HG02798 (cell line): Measurements from ENCODE around the gene GPR89B.
"Not testable (repeated sequence)": the region's sequence is repeated elsewhere in the genome, so short reads cannot be mapped to it uniquely, and the experiment has no call there.

Experiments used
- ATAC-seq: cut with Tn5 transposase; IDR thresholded peaks from one replicate; pipeline ENCODE4 v1.9.1; 2021; ENCODE audit warnings: mild to moderate bottlenecking; ENCODE audit not compliant: unreplicated experiment, poor library complexity

Gene GPR89B

DNA sequence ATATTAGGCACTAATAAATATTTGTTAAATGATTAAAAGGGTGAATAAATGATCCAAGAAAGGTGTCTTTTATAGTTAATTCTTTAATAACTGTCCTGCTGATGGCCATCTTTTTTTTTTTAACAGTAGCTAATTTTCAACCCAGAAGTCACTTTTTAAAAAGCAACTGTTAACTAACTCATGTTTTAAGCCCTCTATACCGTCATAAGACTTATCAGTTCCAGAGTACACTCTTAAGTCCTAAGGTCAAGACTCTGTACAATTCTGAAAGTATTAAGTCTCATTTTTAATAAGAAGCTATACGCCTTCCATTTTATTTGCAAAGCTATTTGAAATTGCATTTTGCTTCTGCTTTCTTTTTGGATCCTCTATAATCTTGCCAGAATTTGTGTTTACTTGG, 2.9 kb downstream of the GPR89B start:
- not testable (repeated sequence) for ATAC-seq

DNA sequence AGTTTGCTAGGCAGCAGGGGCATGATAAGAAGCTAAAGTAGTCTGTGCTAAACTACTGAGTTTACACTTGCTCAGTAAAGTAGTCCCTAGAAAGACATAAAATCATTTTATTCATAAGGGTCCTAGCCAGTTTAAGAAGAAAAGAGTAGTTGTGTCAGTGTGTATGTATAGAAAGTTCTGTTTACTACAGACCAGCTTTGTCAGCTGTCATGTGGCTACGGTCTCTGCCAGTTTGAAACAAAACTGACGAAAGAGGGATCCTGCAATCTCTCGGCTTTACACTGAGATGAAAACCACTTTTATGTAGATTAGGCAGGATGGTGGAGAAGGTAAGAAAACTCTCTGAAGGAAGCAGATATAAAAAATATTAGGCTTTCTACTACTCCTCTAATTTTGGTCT, 7.1 kb downstream of the GPR89B start:
- ATAC-seq = not testable (repeated sequence)

DNA sequence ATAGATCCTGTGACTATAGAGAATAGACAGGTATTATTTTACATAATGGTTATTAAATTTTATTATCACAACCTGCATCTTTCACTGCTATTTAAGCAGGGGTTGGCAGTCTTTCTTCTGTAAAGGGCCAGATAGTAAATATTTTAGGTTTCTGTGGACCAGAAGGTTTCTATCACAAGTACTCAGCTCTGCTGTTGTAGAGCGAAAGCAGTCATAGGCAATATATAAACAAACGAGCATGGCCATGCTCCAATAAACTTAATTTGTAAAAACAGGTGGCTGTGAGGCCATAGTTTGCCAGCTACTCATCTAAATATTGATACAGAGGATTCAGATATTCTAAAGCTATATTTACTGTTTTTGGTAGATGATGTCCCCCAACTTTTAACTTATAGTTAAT, 12.2 kb downstream of the GPR89B start:
- ATAC-seq = not testable (repeated sequence)

DNA sequence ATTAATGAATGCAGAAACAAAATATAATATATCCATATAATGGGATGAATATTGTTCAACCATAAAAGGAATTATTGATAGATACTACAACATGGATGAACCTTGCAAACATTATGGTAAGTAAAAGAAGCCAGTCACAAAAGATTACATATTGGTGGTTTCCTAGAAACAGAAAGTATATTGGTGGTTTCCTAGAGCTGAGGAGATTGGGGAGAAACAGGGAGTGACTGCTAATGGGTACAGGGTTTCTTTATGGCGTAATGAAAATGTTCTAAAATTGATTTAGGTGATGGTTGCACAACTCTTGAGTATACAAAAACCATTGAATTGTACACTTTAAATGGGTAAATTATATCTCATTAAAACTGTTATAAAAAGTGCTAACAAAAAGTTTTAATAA, 14.3 kb downstream of the GPR89B start:
- not testable (repeated sequence) for ATAC-seq

DNA sequence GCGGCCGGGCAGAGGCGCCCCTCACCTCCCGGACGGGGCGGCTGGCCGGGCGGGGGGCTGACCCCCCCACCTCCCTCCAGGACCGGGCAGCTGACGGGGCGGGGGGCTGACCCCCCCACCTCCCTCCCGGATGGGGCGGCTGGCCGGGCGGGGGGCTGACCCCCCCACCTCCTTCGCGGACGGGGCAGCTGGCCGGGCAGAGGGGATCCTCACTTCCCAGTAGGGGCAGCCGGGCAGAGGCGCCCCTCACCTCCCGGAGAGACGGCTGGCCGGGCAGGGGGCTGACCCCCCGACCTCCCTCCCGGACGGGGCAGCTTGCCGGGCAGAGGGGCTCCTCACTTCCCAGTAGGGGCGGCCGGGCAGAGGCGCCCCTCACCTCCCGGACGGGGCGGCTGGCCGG, 21.3 kb downstream of the GPR89B start:
- ATAC-seq = not testable (repeated sequence)

DNA sequence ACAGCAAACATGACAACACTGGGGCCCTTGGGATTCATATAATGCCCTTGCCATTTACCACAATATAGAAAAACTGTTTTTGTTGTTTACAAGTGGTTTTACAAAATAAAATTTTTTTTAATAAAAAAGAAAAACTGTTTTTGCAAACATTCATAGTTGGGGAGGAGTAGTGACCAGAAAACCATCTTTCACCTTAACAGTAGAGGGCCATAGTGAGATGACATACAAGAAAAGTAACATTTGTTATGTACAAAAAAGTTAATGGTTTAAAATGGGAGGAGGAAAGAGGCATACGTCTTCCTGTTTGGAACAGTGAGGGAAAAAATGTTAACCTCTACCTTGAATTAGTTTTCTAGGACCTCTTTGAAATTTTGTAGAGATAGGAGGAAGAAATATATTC, 30.7 kb downstream of the GPR89B start:
- ATAC-seq = not testable (repeated sequence)

DNA sequence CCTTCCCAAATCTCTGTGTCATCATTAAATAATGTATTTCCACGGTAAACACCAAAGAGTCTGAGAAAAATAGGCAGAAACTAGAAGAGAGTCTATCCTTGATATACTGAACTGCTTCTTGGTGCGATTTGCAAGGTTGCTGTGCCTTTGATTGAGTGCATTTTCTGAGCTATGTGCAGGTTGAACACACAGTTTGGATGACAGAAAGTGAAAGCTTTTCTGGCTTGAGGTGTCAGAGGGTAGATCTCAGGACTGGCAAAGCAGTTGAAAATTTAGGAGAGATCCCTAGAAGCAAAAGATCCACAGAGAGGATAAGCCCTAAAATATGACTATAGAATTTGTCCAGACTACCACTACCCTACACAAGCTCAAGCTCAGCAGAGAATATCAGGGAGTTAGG, 31.5 kb downstream of the GPR89B start:
- not testable (repeated sequence) for ATAC-seq

DNA sequence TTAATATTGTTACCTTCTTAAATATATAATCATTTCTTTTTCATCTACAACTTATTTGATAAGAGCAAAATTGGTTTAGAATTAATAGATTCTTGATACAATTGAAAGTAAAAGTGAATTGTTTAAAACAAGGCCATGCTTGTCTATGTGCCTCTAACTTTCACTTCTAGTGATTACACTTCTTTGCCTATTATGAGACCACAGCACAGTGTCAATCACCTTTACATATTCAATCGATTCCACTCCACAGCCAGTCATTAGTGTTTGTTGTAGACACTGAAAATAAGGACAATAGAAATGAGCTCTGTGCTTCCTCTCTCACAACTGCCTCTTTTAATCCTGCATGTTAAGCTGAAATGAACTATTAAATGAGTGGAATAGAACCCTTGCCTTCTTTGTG, 36.4 kb downstream of the GPR89B start:
- not testable (repeated sequence) for ATAC-seq

DNA sequence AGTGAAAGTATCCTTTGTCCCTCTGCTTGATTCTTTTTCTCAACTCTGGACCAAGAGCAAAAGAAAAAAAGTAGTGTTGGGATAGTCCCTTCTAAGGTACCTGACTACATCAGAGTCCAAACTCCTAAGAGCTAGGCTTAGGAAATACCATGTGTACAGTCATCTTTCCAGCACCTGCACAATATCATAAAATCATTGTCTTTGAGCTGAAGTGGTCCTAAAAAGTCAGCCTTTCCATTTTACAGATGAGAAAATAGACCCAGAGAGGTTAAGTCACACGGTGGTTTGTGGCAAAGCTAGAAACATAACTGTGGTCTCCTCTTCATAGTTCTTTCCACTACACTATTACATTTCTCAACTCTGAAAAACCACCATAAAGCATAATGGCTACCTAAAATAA, 38.4 kb downstream of the GPR89B start:
- ATAC-seq = peak; percentile 42

DNA sequence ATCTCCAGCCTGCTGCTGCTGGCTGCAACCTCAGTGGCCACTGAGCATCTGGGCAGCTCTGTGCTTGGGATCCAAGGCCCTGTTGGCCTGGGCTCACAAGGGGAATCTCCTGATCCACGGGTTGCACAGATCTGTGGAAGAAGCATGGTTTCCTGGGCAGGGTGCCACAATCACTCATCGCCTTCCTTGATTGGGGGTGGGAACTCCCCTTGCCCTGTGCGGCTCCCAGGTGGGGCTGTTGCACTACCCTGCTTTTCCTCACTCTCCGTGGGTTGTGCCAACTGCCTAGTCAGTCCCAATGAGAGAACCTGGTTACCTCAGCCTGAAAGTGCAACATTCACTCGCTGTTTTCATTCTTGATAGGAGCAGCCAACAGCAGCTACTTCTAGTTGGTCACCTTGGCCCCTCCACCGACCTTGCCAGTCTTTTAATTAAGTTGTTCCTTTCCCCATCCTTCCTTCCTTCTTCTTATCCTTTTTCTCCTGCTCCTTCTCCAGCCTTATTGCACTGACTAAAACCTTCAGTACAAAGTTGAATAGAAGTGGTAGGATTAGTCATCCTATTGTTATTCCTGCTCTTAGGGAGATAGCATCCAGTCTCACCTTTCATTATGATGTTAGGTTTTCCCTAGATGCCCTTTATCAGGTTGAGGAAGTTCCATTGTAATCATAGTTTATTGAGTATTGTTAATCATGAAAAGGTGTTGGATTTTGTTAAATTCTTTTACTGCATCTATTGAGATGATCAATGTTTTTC, 50.9 kb downstream of the GPR89B start:
- ATAC-seq = not testable (repeated sequence)

DNA sequence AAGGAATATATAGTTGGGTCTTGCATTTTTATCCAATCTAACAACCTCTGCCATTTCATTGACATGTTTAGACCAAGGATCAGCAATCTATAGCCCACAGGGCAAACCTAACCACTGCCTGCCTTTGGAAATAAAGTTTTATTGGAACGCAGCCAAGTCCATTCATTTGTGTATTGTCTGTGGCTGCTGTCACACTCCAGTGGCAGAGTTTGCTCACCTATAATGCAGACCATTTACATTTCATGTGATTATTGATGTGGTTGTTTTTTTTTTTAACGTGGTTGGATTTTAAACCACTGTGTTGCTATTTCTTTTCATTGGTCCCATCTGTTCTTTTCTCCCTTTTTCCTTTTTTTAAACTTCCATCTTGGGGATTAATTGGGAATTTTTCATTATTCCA, 57.2 kb downstream of the GPR89B start:
- not testable (repeated sequence) for ATAC-seq

DNA sequence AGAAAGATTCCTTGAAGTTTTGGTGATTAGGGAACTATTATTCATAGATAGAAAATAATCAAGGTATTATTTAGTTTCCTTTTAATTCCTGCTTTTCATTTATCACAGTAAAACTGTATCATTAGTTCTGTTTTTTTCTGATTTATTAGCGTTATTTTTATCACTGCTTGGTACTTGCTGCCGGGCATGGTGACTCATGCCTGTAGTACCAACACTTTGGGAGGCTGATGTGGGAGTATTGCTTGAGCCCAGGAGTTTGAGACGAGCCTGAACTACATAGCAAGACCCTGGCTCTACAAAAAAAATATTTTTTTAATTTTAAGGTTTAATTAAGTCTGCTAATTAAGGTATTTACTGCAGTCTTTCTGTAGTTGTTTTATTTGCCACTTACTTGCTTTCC, 59.7 kb downstream of the GPR89B start:
- ATAC-seq = not testable (repeated sequence)

DNA sequence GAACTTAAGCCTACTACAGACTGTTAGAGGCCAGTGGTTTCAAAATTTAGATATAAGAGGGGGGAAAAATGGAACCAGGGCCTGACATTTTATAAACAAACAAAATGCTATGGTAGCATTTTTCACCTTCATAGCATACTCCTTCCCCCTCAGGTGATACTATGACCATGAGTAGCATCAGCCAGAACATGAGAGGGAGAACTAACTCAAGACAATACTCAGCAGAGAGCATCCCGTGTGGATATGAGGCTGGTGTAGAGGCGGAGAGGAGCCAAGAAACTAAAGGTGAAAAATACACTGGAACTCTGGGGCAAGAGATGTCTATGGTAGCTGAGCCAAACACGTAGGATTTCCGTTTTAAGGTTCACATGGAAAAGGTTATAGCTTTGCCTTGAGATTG, 64.7 kb downstream of the GPR89B start:
- ATAC-seq = not testable (repeated sequence)

DNA sequence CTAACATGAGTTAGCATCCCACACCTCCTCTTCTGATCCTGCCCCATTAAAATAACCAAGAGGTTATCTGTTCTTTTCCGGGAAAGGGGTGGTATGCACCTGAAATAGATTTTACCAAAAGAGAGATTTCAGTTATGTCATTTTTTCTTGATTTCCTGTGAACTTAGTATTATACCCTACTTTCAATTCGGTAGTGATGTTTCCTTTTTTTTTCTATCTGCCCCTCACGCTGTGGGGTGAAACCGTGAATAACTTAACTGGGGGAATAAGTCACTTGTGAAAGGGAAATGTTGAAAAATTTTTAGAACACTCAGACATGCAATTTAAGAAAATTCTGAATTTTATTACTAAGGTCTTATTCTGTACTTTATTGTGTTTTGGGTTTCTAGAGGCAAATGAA, 65.2 kb downstream of the GPR89B start:
- ATAC-seq = not testable (repeated sequence)

DNA sequence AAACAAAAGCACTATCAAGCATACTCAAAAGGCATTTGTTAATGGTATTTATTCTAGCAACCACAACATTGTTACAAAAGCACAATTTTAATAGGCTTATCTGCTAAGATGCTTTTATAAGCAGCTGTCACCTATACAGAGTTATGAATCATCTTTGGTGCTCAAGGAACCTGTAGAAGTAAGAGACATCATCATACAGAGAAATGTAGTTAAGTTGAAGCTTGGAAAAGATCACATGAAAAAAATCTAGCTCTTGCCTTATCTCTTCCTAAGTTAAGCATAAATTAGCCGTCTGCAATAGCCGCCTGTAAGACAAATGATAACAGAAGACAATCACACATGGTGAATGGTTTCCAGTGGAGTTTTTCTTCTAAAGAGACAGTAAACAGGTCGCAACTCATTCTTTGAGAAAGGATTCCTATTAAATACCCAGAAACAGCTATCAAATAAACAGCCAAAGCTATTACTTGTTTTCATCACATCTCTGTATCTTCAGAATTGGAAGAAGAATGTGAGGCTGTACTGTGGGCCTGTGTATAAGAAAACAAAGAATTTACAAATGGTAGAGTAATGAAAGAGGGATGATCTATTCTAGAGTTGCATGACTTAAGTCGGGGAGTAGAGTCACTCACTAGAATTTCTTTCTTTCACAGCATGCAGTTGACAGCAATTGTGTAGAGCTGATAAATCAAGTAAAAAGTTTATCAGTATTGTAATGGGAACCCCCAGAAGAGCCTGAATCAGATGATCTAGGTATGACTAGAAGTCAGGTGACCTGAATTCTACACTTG, 65.8 kb downstream of the GPR89B start:
- ATAC-seq = not testable (repeated sequence)

DNA sequence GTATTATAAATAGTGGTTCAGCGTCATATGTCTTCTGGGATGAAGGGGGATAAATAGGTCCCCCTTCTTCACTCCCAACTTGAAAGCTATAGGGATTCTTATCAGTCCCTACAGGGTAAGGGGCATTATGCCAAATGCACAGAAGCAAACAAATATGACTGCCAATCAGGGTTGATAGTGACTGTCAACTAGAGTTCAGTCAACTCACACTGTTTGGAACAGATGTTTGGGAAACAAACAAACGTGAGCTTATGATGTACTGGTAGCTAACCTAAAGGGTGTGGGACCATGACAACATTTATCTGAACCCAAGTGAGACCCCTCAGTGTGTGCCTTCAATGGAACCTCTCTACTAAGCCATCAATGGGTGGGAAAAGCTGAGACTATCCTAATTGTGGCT, 67.9 kb downstream of the GPR89B start:
- ATAC-seq = not testable (repeated sequence)

DNA sequence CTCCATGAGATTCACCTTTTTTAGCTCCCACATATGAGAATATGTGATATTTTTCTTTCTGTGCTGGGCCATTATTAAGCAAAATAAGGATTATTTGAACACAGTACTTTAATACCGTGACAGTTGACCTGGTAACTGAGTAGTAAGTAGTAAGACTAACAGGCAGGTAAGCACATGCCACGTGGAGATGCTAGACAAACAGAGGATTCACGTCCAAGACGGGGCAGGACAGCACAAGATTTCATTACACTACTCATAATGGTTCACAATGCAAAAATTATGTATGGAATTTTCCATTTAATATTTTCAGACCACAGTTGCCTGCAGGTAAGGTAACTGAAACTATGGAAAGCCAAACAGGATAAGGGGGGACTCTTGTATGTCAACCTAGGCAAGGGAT, 79.5 kb downstream of the GPR89B start:
- not testable (repeated sequence) for ATAC-seq

DNA sequence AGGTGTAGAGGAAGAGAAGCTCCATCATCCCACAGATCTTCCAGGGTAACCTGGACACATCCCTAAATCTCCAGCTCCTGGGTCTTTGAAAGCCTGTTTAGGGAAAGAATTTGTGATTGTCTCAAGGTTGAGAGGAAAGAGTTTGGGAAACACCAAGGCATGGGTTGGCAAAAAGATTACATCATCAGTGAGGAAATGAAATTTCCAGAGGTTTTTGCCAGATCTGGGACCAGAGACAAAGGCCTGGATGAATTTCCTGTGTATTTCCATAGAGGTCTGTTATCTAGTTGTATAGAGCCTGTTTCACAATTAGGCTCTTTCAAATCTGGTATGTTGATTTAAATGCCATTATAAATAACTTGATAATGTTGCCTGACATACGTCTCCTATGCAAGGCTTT, 82.3 kb downstream of the GPR89B start:
- no peak for ATAC-seq

DNA sequence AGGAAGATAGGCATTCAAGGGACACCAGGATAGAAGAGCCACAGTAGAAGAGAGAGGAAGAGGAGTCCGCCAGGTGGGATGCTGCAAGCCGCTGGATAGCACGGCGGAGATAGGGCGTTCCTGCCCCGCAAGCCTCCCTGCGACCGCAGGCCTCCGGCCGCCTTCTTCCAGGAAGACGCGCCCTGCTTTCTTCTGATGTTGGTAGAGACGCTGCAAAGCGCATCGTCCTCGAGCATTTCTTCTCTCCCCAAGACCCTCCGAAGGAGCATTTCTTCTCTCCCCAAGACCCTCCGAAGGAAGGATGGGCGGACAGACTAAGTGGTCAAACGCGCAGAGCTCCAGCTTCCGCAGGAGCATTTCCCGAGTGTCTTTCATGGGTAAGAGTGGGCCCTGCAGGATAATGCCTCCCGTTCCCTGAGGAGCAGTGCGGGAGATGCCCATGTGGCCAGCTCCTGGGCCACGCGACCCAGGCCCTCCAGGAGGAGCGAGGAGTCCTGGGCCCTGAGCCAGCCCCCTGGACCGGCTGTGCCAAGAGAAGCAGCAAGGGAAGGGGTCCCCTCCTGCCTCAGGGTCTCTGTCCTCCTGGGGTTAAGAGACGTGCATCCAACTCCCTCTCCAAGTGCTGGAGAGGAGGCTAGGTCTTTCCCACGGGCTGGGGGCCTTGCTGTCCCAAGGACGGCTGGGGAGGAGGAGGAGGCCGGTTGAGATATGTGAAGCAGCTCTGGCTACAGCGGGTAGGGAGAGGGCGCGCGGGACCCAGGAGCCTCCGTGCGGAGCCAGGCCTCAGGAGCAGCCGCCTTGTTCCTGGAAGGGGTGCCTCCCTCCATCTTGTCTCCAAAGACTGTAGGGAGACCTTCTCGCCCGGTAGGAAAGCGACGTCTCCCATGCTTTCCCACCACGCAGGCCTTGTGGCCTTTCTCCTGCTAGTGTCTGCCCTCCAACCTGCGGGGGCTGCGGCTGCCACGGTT, 85.2 kb downstream of the GPR89B start:
- not testable (repeated sequence) for ATAC-seq
